Measurements from ENCODE around the gene EDC3. TPM values are rescaled to one million over a fixed set of nuclear protein-coding genes. Genes with fewer than 3 reads are reported as not detected.
"Not testable (repeated sequence)": the region's sequence is repeated elsewhere in the genome, so short reads cannot be mapped to it uniquely, and the experiment has no call there.

The EDC3 gene
- total RNA-seq, 1 donor from 2014 or later, result 71.0 TPM

- H3K27ac Mint-ChIP-seq (ENCODE audit: unreplicated experiment), result no peak overlapping the region
- TF ChIP-seq CTCF (IDR thresholded peaks at IDR 0.05; ENCODE audit: unreplicated experiment), result no peak
- peaks cover 8% of the 10 kb centered on the region for H3K27me3 Mint-ChIP-seq (ENCODE audit: unreplicated experiment)
- DNase-seq (ENCODE audit: low spot score), result no peak
- H3K36me3 Mint-ChIP-seq (ENCODE audit: low read depth, unreplicated experiment), result no peaks in the 10 kb centered on the region
- no peak overlapping the region for H3K4me3 Mint-ChIP-seq (ENCODE audit: unreplicated experiment)
- no peaks in the 10 kb centered on the region for H3K9me3 Mint-ChIP-seq (ENCODE audit: unreplicated experiment)
- H3K4me1 Mint-ChIP-seq (ENCODE audit: unreplicated experiment), result peaks cover 19% of the 10 kb centered on the region
Measured at GRCh38 chr15:74732846-74733245, 37.0 kb upstream of the EDC3 start.

- Mint-ChIP-seq H3K9me3 (ENCODE audit: unreplicated experiment) (no peaks in the 10 kb centered on the region), H3K36me3 (ENCODE audit: low read depth, unreplicated experiment) (peaks cover 4% of the 10 kb centered on the region), H3K27ac (ENCODE audit: unreplicated experiment) (no peak overlapping the region), H3K4me3 (ENCODE audit: unreplicated experiment) (no peak overlapping the region), H3K4me1 (ENCODE audit: unreplicated experiment) (peaks cover 19% of the 10 kb centered on the region), H3K27me3 (ENCODE audit: unreplicated experiment) (peaks cover 11% of the 10 kb centered on the region)
- TF ChIP-seq CTCF (IDR thresholded peaks at IDR 0.05; ENCODE audit: unreplicated experiment), result no peak
- no peak for DNase-seq (ENCODE audit: low spot score)
Measured at GRCh38 chr15:74730619-74731316, 34.9 kb upstream of the EDC3 start.

- H3K27me3 Mint-ChIP-seq (ENCODE audit: unreplicated experiment), result peaks cover 10% of the 10 kb centered on the region
- H3K36me3 Mint-ChIP-seq (ENCODE audit: low read depth, unreplicated experiment); H3K9me3 Mint-ChIP-seq (ENCODE audit: unreplicated experiment); H3K27ac Mint-ChIP-seq (ENCODE audit: unreplicated experiment); DNase-seq (ENCODE audit: low spot score); H3K4me3 Mint-ChIP-seq (ENCODE audit: unreplicated experiment): not testable (repeated sequence)
- peaks cover 24% of the 10 kb centered on the region for H3K4me1 Mint-ChIP-seq (ENCODE audit: unreplicated experiment)
Measured at GRCh38 chr15:74729372-74729771, 33.5 kb upstream of the EDC3 start.

GRCh38 chr15:74728699-74729098 is 32.9 kb upstream of the EDC3 start:
- not testable (repeated sequence) for H3K27ac Mint-ChIP-seq (ENCODE audit: unreplicated experiment); H3K4me3 Mint-ChIP-seq (ENCODE audit: unreplicated experiment); H3K9me3 Mint-ChIP-seq (ENCODE audit: unreplicated experiment); DNase-seq (ENCODE audit: low spot score); H3K36me3 Mint-ChIP-seq (ENCODE audit: low read depth, unreplicated experiment)
- Mint-ChIP-seq H3K4me1 (ENCODE audit: unreplicated experiment) (peaks cover 29% of the 10 kb centered on the region), H3K27me3 (ENCODE audit: unreplicated experiment) (peaks cover 10% of the 10 kb centered on the region)

- no peak for DNase-seq (ENCODE audit: low spot score)
Measured at GRCh38 chr15:74727727-74728126, 31.9 kb upstream of the EDC3 start.

More at GRCh38 chr15:74727727-74728126, 31.9 kb upstream of the EDC3 start:
- TF ChIP-seq CTCF (IDR thresholded peaks at IDR 0.05; ENCODE audit: unreplicated experiment), result no peak
- no peak overlapping the region for H3K4me3 Mint-ChIP-seq (ENCODE audit: unreplicated experiment)
- H3K4me1 Mint-ChIP-seq (ENCODE audit: unreplicated experiment), result peaks cover 37% of the 10 kb centered on the region
- H3K9me3 Mint-ChIP-seq (ENCODE audit: unreplicated experiment), result no peaks in the 10 kb centered on the region
- H3K36me3 Mint-ChIP-seq (ENCODE audit: low read depth, unreplicated experiment), result peaks cover 4% of the 10 kb centered on the region
- no peak overlapping the region for H3K27ac Mint-ChIP-seq (ENCODE audit: unreplicated experiment)
- H3K27me3 Mint-ChIP-seq (ENCODE audit: unreplicated experiment), result peaks cover 10% of the 10 kb centered on the region
